Cardiac fibroblast (primary cell): ENCODE results near the gene DNAJA1.

Experiments used
- DNase-seq, 2 donors: peaks; one replicate each; pipeline versions ENCODE4 v3.0.0 to v3.0.0-alpha.2; 2010; ENCODE audit warnings: low read depth in 2 of 2
- H3K4me3 ChIP-seq, 2 donors: replicated peaks in 1 of 2; 1 replicate in 1 of 2; 2 replicates in 1 of 2; pipeline ENCODE4 v1.5.1; 2011; ENCODE audit warnings: low read depth in 2 of 2, low read length in 2 of 2, mild to moderate bottlenecking in 2 of 2, moderate library complexity in 1 of 2
- TF ChIP-seq, protein P1 (sequence below): IDR thresholded peaks from one replicate; pipeline ENCODE4 v1.5.1; 2011; ENCODE audit warnings: low read depth, mild to moderate bottlenecking, low read length, inconsistent platforms

Gene DNAJA1

GRCh38 chr9:33042473-33042872 lies 17.4 kb downstream of the DNAJA1 start:
- TF ChIP-seq, protein P1, sequence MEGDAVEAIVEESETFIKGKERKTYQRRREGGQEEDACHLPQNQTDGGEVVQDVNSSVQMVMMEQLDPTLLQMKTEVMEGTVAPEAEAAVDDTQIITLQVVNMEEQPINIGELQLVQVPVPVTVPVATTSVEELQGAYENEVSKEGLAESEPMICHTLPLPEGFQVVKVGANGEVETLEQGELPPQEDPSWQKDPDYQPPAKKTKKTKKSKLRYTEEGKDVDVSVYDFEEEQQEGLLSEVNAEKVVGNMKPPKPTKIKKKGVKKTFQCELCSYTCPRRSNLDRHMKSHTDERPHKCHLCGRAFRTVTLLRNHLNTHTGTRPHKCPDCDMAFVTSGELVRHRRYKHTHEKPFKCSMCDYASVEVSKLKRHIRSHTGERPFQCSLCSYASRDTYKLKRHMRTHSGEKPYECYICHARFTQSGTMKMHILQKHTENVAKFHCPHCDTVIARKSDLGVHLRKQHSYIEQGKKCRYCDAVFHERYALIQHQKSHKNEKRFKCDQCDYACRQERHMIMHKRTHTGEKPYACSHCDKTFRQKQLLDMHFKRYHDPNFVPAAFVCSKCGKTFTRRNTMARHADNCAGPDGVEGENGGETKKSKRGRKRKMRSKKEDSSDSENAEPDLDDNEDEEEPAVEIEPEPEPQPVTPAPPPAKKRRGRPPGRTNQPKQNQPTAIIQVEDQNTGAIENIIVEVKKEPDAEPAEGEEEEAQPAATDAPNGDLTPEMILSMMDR = no peak
- H3K4me3 ChIP-seq = no peak overlapping the region
- DNase-seq = no peak

DNA sequence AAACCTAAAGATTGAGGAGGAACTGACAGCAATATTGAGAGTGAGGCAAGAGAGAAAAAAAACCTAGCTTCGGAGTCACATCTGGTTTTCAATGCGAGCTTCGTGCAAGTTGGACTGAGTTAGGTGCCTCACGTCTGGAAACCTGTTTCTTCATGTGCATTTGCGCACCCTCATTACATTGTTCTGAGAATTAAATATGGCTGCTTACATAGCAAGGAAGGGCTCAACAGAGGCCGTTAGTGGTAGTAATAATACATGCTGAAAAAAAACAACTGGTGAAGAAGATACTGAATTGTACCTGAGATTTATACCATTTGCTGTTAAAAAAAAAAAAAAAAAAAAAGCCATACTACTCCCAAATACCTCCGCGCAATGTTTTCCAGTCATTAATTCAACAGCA lies 18.6 kb downstream of the DNAJA1 start:
- peak overlapping the region; percentile 68 to 69 for H3K4me3 ChIP-seq
- TF ChIP-seq, protein P1 = no peak
- no peak for DNase-seq

DNA sequence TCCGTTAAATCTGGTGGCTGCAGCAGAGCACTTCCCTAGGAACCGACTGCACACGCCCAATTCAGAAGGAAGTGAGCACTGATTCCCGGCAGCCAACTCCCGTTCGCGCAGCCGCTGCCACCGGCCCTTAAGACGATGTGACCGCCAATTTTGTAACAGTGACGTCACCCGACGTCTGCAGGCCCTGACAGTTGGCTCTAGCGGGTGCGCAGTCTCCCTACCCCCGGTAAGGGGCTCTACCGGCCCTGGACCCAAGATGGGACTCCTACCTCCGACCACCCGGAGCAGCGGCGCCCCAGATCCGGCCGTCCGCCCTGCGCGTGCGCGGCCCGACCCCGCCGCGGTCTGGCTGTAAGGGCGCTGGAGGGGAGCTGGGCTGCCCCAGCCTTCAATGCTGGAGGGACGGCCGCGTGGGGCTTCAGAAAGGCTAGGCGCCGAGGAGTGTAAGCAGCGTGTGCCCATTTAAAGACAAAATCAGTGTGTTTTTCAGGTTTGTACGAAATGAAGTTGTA lies 19.1 kb downstream of the DNAJA1 start:
- peak overlapping the region; percentile 68 to 69 for H3K4me3 ChIP-seq
- peak; percentile 93 to 95 for DNase-seq
- TF ChIP-seq, protein P1 = no peak

DNA sequence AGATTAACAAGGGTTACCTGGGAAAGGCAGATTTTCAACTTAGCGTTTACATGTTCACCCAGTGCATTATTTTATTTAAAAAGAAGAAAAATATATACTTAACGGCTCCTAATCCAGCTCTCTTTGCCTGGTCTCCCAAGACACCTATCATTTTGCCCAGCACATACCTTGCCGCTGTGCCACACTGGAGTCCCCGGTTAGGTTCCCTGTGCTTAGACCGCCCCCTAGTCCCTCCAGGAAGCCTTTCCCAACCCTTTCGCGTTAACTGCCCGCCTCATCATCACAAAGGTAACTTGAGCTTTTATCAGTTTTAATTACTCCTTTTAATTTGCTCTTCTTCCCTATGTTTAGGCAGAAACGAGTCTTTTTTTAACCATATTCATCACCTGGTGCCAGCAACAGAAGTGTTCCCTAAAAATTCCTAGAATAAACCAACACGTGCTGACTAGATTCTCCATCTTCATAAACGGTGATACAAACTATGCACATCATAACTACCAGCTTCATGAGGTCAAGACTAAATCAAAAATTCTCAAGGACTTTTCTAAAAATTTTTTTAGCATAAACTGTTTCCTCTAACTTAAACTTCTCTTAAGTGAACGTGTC lies 19.7 kb downstream of the DNAJA1 start:
- peak; percentile 33 to 40 for DNase-seq
- TF ChIP-seq, protein P1 = peak; percentile 1
- peak overlapping the region; percentile 68 to 69 for H3K4me3 ChIP-seq

- DNase-seq = no peak
- TF ChIP-seq, protein P1 = no peak
- H3K4me3 ChIP-seq = no peak overlapping the region
Measured at GRCh38 chr9:33046061-33046460, 21.0 kb downstream of the DNAJA1 start.

DNA sequence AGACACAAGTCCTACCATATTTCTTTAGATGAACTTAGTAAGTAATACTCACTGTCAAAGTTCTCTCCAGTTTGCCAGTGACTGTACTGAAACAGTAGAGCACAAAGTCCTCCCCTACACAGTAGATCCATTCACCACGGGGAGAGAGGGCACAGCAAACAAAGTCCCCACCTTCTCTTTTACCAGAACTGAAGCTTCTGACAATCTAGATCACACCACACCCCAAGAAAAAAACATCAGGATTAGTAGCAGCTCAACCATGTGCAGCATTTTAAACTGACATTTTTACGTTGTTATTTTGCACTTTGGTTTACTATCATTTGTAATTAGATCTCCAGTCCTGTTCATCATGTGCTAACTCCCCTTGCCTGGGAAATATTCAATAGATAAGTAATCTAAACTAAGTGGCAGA lies 23.0 kb downstream of the DNAJA1 start:
- H3K4me3 ChIP-seq = no peak overlapping the region
- TF ChIP-seq, protein P1 = no peak
- no peak for DNase-seq
